ENCODE results near the gene GLMN.
"Not testable (repeated sequence)": the region's sequence is repeated elsewhere in the genome, so short reads cannot be mapped to it uniquely, and the experiment has no call there.

GLMN gene

GRCh38 chr1:92291372-92291999 lies 7.3 kb downstream of the GLMN start:
- no peak for DNase-seq

GRCh38 chr1:92281411-92281810 lies 17.4 kb downstream of the GLMN start:
- DNase-seq = not testable (repeated sequence)

- DNase-seq = not testable (repeated sequence)
Measured at GRCh38 chr1:92279781-92280180, 19.0 kb downstream of the GLMN start.

- no peak for DNase-seq
Measured at GRCh38 chr1:92277105-92277723, 21.6 kb downstream of the GLMN start.

- DNase-seq = no peak
Measured at GRCh38 chr1:92276082-92276481, 22.7 kb downstream of the GLMN start.

GRCh38 chr1:92274939-92275338 lies 23.8 kb downstream of the GLMN start:
- no peak for DNase-seq

- no peak for DNase-seq
Measured at GRCh38 chr1:92273039-92273438, 25.7 kb downstream of the GLMN start.

GRCh38 chr1:92262516-92262915 lies 36.3 kb downstream of the GLMN start:
- DNase-seq = no peak

- no peak for DNase-seq
Measured at GRCh38 chr1:92259350-92259749, 39.4 kb downstream of the GLMN start.

- not testable (repeated sequence) for DNase-seq
Measured at GRCh38 chr1:92254714-92255113, 44.1 kb downstream of the GLMN start.

- no peak for DNase-seq
Measured at GRCh38 chr1:92244376-92244775, 54.4 kb downstream of the GLMN start.

- DNase-seq = no peak
Measured at GRCh38 chr1:92240034-92240433, 58.8 kb downstream of the GLMN start.

- DNase-seq = no peak
Measured at GRCh38 chr1:92230736-92231135, 68.1 kb downstream of the GLMN start.

GRCh38 chr1:92228401-92228800 lies 70.4 kb downstream of the GLMN start:
- no peak for DNase-seq

- no peak for DNase-seq
Measured at GRCh38 chr1:92219028-92219427, 79.8 kb downstream of the GLMN start.

- DNase-seq = no peak
Measured at GRCh38 chr1:92218559-92218958, 80.2 kb downstream of the GLMN start.

- no peak for DNase-seq
Measured at GRCh38 chr1:92217721-92218120, 81.1 kb downstream of the GLMN start, which contains the start of gene C1orf146. Gene C1orf146, plus strand, starts transcription at chr1:92217915. Its CDS starts 13,506 bp downstream, at chr1:92231421.

- DNase-seq = no peak
Measured at GRCh38 chr1:92211166-92211565, 87.6 kb downstream of the GLMN start.

- no peak for DNase-seq
Measured at GRCh38 chr1:92210701-92211100, 88.1 kb downstream of the GLMN start.

GRCh38 chr1:92203105-92203504 lies 95.7 kb downstream of the GLMN start:
- DNase-seq = no peak

- no peak for DNase-seq
Measured at GRCh38 chr1:92201973-92202372, 96.8 kb downstream of the GLMN start.
